ENCODE measurements around the gene RAB31.
"Not testable (repeated sequence)": the region's sequence is repeated elsewhere in the genome, so short reads cannot be mapped to it uniquely, and the experiment has no call there.

RAB31 gene

GRCh38 chr18:9898792-9899549 lies 190.9 kb downstream of the RAB31 start:
- no peak for DNase-seq

- DNase-seq = not testable (repeated sequence)
These were observed 191.4 kb downstream of the RAB31 start for GRCh38 chr18:9899550-9899930.

GRCh38 chr18:9900699-9901098 lies 192.6 kb downstream of the RAB31 start:
- DNase-seq = no peak

- DNase-seq = no peak
These were observed 193.3 kb downstream of the RAB31 start for GRCh38 chr18:9901377-9901776.

GRCh38 chr18:9902264-9902663 lies 194.2 kb downstream of the RAB31 start:
- not testable (repeated sequence) for DNase-seq

GRCh38 chr18:9902832-9903231 lies 194.7 kb downstream of the RAB31 start:
- no peak for DNase-seq

GRCh38 chr18:9905401-9905922 lies 197.4 kb downstream of the RAB31 start:
- DNase-seq = no peak

- DNase-seq = no peak
These were observed 198.4 kb downstream of the RAB31 start for GRCh38 chr18:9906481-9906880.

GRCh38 chr18:9907867-9908266 lies 199.8 kb downstream of the RAB31 start:
- DNase-seq = no peak

GRCh38 chr18:9910071-9910470 lies 202.0 kb downstream of the RAB31 start:
- no peak for DNase-seq

GRCh38 chr18:9910661-9911060 lies 202.6 kb downstream of the RAB31 start:
- no peak for DNase-seq

GRCh38 chr18:9911226-9911625 lies 203.1 kb downstream of the RAB31 start:
- DNase-seq = no peak
